Endothelial cell of umbilical vein (primary cell): ENCODE measurements around the gene CD47. TPM values are rescaled to one million over a fixed set of nuclear protein-coding genes. Genes with fewer than 3 reads are reported as not detected.

Experiments
- BruUV-seq: library from RNA; stranded (reverse); fragments of 400-500 nt; replicated peaks from 2 replicates; lab custom pipeline; 2021; lab: Mats Ljungman, UMichigan
- CTCF ChIA-PET: fragments of 300-600, 350-600 bp; sonication (Branson Sonifier 250); formaldehyde crosslinking; loops from one replicate; lab custom pipeline; 2021; ENCODE audit warnings: antibody characterized with exemption, inconsistent platforms; lab: Charles Lee
- POLR2A ChIA-PET: fragments of 300-600, 350-600 bp; sonication (Branson Sonifier 250); formaldehyde crosslinking; loops from one replicate; lab custom pipeline; 2021; ENCODE audit warnings: antibody characterized with exemption, inconsistent platforms; lab: Charles Lee
- DNase-seq: peaks from one replicate; pipeline ENCODE4 v3.0.0-alpha.2; 2011; ENCODE audit warnings: low read depth, low spot score
- FAIRE-seq: peaks from 2 replicates; lab custom pipeline; 2011; peaks lifted over from hg19 to GRCh38; lab: Jason Lieb, UNC
- H2AFZ ChIP-seq: 2 replicates; pipeline ENCODE4 v1.6.0; 2012; ENCODE audit warnings: low read depth, low read length, control low read depth, inconsistent platforms
- H3K27ac ChIP-seq: 2 replicates; pipeline ENCODE4 v1.5.1; 2011; ENCODE audit warnings: low read depth, mild to moderate bottlenecking, control low read depth, low read length, moderate library complexity; ENCODE audit not compliant: insufficient read depth
- H3K27me3 ChIP-seq, 2 experiments: 2 replicates each; pipeline versions ENCODE4 v1.6.0 to v1.6.1; 2011; ENCODE audit warnings: low read length in 2 of 2, mixed read lengths in 1 of 2; ENCODE audit not compliant: control insufficient read depth in 2 of 2, insufficient read depth in 2 of 2
- H3K36me3 ChIP-seq, 2 experiments: 2 replicates in 1 of 2; 3 replicates in 1 of 2; pipeline ENCODE4 v1.5.1; 2011; ENCODE audit warnings: low read length in 2 of 2, mild to moderate bottlenecking in 1 of 2, moderate library complexity in 1 of 2; ENCODE audit not compliant: control insufficient read depth in 2 of 2, insufficient read depth in 2 of 2; ENCODE audit errors: extremely low read depth in 1 of 2
- H3K4me1 ChIP-seq: 3 replicates; pipeline ENCODE4 v1.5.1; 2011; ENCODE audit warnings: mild to moderate bottlenecking, low read length; ENCODE audit not compliant: control insufficient read depth, insufficient read depth; ENCODE audit errors: extremely low read depth
- H3K4me2 ChIP-seq: 2 replicates; pipeline ENCODE4 v1.6.1; 2011; ENCODE audit warnings: low read length, control low read depth, mixed read lengths; ENCODE audit not compliant: insufficient read depth
- H3K4me3 ChIP-seq, 3 experiments: fragments of 200-600 bp in 1 of 3; sonication (generic), shearing (Covaris generic) in 1 of 3; replicated peaks in 1 of 3; 2 replicates each; pipeline ENCODE4 v1.5.1; 2011 to 2016; ENCODE audit warnings: control low read depth in 3 of 3, low read length in 3 of 3, mild to moderate bottlenecking in 2 of 3, inconsistent platforms in 1 of 3, low read depth in 1 of 3, moderate library complexity in 1 of 3; ENCODE audit not compliant: insufficient read depth in 1 of 3
- H3K79me2 ChIP-seq: 2 replicates; pipeline ENCODE4 v1.6.0; 2012; ENCODE audit warnings: low read length, inconsistent platforms; ENCODE audit not compliant: control insufficient read depth, insufficient read depth
- H3K9ac ChIP-seq: replicated peaks from 2 replicates; pipeline ENCODE3; 2011; ENCODE audit warnings: low read length, control low read depth; ENCODE audit not compliant: insufficient read depth; ENCODE audit errors: extremely low read depth
- H3K9me1 ChIP-seq: replicated peaks from 3 replicates; pipeline ENCODE4 v1.6.0; 2011; ENCODE audit warnings: mild to moderate bottlenecking, low read length; ENCODE audit not compliant: control insufficient read depth, insufficient read depth; ENCODE audit errors: extremely low read depth
- H3K9me3 ChIP-seq: replicated peaks from 2 replicates; pipeline ENCODE4 v1.5.1; 2012; ENCODE audit warnings: low read length, inconsistent platforms; ENCODE audit not compliant: control insufficient read depth, insufficient read depth
- H4K20me1 ChIP-seq: replicated peaks from 2 replicates; pipeline ENCODE3; 2011; ENCODE audit warnings: mild to moderate bottlenecking, low read length; ENCODE audit not compliant: control insufficient read depth, insufficient read depth; ENCODE audit errors: extremely low read depth
- CTCF ChIP-seq, 2 donors: IDR thresholded peaks; 1 replicate in 1 of 2; 2 replicates in 1 of 2; pipeline ENCODE4 v1.5.1; 2011; ENCODE audit warnings: low read length in 2 of 2, mild to moderate bottlenecking in 2 of 2, moderate library complexity in 2 of 2, control low read depth in 1 of 2, inconsistent platforms in 1 of 2, low read depth in 1 of 2; ENCODE audit not compliant: insufficient read depth in 1 of 2; ENCODE audit errors: extremely low read depth in 1 of 2
- GATA2 ChIP-seq: IDR thresholded peaks from 2 replicates; pipeline ENCODE4 v1.7.0; 2011; ENCODE audit warnings: low read depth, mild to moderate bottlenecking, moderate library complexity, mixed read lengths, low read length; ENCODE audit not compliant: insufficient read length, insufficient read depth
- JUN ChIP-seq: IDR thresholded peaks from 2 replicates; pipeline ENCODE4 v1.6.1; 2011; ENCODE audit warnings: borderline replicate concordance, low read depth; ENCODE audit not compliant: insufficient read length, insufficient read depth
- MAX ChIP-seq: IDR thresholded peaks from 2 replicates; pipeline ENCODE4 v1.6.1; 2011; ENCODE audit not compliant: insufficient read depth, insufficient read length
- MYC ChIP-seq: IDR thresholded peaks from one replicate; pipeline ENCODE4 v1.6.1; 2011; ENCODE audit warnings: mild to moderate bottlenecking, low read depth, low read length
- POLR2AphosphoS5 ChIP-seq: IDR thresholded peaks from 2 replicates; pipeline ENCODE4 v1.6.1; 2012; ENCODE audit warnings: low read depth, mild to moderate bottlenecking, control low read depth, low read length, moderate library complexity; ENCODE audit not compliant: insufficient read depth
- dilution Hi-C: fragments of 300-500 bp; cut with MboI; formaldehyde crosslinking; loops from one replicate; pipeline ENCODE4 v1.15.0; 2019; ENCODE audit warnings: low sequenced_read_pairs; ENCODE audit not compliant: extremely low pct_ligation_motif_present
- intact Hi-C: fragments of 100-400 bp; cut with micrococcal nuclease; formaldehyde crosslinking; loops from one replicate; pipeline ENCODE4 v1.10.0; 2022
- polyA plus RNA-seq, 4 experiments: library from polyadenylated mRNA; depleted of rRNA in 3 of 4; stranded (reverse) in 3 of 4; unstranded in 1 of 4; fragments of >200 nt; gene quantifications; 2 replicates each; pipeline versions ENCODE4 v1.2.1 to v1.2.3, GENCODE V29; 2011 to 2012; ENCODE audit warnings: missing spikeins in 1 of 4
- total RNA-seq: library from RNA; stranded (reverse); gene quantifications from 2 replicates; pipeline ENCODE4 v1.2.3, GENCODE V29; 2021

Gene CD47
- total and polyA plus RNA-seq, 2 donors (not counting 3 experiments of a cell fraction or from before 2014, with no cell fraction given) = 29.3 to 32.2 TPM

- intact Hi-C loops = no loop called here
- POLR2A ChIA-PET = no interaction called here
Measured at GRCh38 chr3:108106449-108106848, 15.6 kb upstream of the CD47 start.

More at GRCh38 chr3:108106449-108106848, 15.6 kb upstream of the CD47 start:
- Histone ChIP-seq H4K20me1 (no peaks in the 10 kb centered on the region), H3K9me3 (no peaks in the 10 kb centered on the region), H3K36me3 (no peaks in the 10 kb centered on the region), H3K4me1 (no peaks in the 10 kb centered on the region), H3K27ac (no peak overlapping the region), H3K4me3 (no peak overlapping the region), H3K9me1 (no peaks in the 10 kb centered on the region), H3K9ac (no peak overlapping the region), H3K27me3 (no peaks in the 10 kb centered on the region), H3K79me2 (no peaks in the 10 kb centered on the region), H2AFZ (no peak overlapping the region), H3K4me2 (no peak overlapping the region)
- dilution Hi-C loops = no loop called here
- no TSS peak for BruUV-seq
- TF ChIP-seq POLR2AphosphoS5 = no peak
- TF ChIP-seq JUN = no peak
- no peak for TF ChIP-seq GATA2
- TF ChIP-seq CTCF (IDR thresholded peaks at IDR 0.05; ENCODE audit: extremely low read depth in 1 of 2, insufficient read depth in 1 of 2, low read depth in 1 of 2, low read length in 2 of 2) = no peak
- TF ChIP-seq MYC = no peak
- no peak for TF ChIP-seq MAX
- CTCF ChIA-PET = no interaction called here
- no peak for FAIRE-seq
- DNase-seq = no peak
